Measurements from ENCODE around the gene ARHGEF4.
"Not testable (repeated sequence)": the region's sequence is repeated elsewhere in the genome, so short reads cannot be mapped to it uniquely, and the experiment has no call there.

Gene ARHGEF4

DNA sequence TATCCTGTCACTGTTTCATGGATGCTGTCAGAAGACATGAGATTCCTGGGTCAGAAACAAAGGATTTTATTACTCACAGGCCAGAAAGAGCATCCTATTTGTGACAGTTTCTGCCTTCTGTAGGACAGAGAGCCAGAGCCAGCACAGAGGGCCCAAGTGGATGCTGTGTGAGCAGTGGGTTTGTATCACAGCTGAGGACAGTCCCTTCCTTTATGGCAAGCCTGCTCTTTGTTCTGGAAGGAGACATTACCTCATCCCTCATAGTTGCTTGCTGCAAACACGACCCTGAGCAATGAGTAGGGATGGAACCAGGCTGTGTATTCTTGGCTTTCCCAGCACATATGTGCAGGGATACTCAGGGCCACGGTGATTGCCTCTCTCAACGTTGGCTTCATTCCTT lies 41.6 kb downstream of the ARHGEF4 start:
- in situ Hi-C loops (cut with HindIII; ENCODE audit: low sequenced_read_pairs): no loop called here

DNA sequence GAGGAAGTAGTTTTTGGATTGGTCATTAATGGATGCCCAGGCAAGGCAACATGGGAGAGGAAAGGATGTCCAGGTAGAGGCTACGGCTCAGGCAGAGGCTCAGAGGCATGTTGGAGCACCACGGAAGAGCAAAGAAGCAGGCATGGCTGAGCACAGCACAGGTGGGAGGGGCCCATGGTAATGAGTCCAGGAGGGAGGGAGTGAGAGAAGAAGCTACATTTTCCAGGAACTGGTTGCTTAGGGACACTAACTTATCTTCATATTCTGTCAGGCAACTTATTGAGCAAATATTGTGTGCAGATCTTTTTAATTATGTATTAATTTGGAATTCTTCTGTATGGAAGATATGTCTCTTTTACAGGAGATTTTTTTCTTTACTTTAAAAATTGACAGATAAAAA lies 42.2 kb downstream of the ARHGEF4 start:
- in situ Hi-C loops (cut with HindIII; ENCODE audit: low sequenced_read_pairs): no loop called here

DNA sequence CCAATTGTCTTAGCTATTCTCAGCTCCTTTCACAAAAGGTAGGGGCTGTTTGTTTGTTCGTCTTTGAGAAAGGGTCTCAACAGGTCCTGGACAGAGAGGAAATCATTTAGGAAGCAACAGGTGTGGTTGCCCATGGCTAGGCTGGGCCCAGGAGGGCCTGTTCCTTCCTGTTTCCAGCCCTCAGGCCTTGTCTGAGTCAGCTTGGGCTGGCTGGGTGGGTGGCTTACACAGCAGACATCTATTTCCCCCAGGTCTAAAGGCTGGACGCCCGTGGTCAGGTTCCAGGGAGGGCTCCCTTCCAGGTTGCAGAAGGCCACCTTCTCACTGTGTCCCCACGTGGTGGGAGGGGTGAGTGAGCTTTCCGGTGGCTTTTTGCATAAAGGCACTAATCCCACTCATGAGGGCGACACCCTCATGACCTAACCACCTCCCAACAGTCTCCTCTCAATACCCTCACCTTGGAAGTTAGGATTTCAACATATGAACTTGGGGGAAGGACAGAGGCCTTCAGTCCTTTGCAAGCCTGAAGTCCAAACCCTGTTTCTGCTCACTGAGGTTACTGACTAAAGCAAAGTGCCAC lies 45.5 kb downstream of the ARHGEF4 start:
- in situ Hi-C loops (cut with HindIII; ENCODE audit: low sequenced_read_pairs): no loop called here

DNA sequence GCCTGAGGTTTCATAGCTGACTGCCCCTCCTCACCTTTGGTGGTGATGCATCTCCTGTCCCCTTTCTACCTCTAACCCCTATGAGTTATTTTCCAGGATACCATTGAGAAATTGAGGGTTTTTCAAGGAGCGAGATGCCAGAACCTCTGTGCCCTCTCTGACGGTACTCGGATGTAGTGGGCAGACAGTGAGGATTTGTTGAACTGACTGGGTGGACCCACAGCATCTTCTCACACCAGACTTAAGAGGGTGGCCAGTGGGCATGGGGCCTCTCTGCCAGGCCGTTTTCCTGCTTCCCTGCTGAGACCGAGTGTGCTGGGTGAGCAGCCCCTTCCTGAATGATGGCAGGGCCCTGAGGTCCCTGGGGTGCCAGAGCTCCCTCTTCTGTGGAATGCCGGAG lies 46.3 kb downstream of the ARHGEF4 start:
- in situ Hi-C loops (cut with HindIII; ENCODE audit: low sequenced_read_pairs): no loop called here

DNA sequence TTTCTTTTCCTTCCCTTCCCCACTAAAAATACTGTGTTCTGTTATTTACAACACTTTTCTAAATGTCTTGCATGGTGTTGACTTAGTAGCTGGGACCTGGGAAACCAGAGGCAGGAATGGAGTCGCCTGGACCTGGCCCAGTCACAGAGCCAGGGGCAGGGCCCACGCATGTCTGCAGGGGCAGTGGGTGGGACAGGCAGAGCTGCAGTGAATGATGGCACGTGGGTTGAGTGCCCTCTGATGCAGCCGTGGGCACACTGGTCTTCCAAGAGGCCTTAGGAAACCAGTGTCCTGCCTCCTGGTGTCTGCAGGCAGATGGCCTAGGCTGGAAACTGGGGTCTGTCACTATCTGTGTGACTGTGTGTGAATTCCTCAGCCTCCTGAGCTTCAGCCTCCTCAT lies 46.8 kb downstream of the ARHGEF4 start:
- in situ Hi-C loops (cut with HindIII; ENCODE audit: low sequenced_read_pairs): no loop called here

DNA sequence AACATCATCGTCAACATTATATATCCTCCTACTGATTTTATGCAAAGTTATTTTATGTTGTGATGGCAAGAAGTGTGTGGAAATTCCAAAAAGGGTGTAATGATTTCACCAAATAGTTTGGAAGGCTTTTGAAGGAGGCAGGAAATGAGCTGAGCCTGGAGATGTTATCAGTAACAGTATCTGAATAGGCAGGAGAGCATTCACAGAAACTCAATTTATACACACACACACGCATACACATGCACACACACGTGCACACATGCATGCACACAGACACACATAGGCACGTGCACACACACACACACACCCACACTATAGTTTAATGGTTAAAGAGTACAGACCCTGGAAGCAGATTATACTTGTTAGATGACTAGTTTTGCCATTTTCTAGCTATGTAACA lies 47.3 kb downstream of the ARHGEF4 start:
- in situ Hi-C loops (cut with HindIII; ENCODE audit: low sequenced_read_pairs): no loop called here

DNA sequence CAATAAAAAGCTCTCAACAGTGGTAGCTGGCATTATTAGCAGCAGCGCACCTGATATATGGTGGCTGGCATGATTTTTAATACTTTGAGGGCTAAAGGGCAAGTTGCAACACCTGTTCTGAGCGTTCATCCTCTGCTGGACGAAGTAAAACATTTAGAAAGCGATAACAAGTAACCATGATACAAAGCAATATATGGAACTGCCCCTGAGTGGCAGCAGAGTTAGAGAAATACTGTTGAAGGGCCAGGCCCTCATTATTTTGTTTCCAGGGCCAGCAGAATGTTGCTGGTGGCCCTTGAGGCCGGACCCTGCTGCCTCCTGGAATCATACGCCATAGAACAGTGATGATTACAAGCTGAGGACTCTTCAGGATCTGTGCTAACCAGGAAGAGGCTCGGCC lies 47.8 kb downstream of the ARHGEF4 start:
- in situ Hi-C loops (cut with HindIII; ENCODE audit: low sequenced_read_pairs): no loop called here

DNA sequence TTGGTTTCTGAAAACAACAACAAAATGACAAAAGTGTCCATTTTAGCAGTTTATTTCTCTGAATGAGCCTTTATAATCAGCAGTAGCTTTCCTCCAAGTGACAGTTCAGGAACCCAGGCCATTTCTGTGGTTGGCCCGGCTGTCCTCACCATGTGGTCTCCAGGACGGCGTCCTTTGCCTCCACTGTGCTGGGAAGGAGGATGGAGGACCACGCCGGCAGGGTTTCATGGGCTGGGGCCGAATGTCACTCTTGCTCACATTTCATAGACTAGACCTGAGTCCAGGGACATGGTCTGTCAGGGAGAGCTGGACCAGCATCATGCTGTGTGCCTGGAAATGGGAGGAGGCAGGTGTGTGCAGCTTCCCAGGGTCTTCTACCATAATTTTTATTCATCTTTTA lies 50.9 kb downstream of the ARHGEF4 start:
- in situ Hi-C loops (cut with HindIII; ENCODE audit: low sequenced_read_pairs): no loop called here

DNA sequence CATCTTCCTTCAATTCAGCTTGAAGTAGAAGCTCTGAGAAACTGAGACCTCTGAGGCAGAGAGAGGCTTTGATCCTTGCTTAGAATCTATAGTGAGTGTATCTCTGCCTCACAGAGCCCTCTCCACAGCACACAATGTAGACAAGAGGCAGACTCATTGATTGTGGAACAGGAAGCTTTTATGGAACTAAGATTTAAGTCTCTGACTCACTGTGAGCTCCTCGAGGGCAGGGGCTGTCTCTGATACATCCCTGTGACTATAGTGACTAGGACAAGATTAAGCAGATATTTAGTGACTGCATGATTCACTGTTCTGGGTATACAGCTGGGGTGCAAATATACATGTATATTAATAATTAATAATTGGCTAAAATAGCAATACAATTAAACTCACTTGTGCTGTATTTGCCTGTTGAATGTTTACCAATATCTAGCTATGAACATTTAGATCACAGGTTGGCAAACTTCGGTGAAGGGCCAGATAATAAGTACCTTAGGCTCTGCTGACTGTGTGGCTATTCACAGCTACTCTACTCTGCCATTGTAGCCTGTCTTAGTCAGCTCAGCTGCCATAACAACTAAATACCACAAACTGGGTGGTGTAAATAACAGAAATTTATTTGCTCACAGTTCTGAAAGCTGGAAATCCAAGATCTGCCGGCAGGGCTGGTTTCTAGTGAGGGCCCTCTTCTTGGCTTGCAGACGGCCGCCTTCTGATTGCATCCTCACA lies 54.4 kb downstream of the ARHGEF4 start:
- in situ Hi-C loops (cut with HindIII; ENCODE audit: low sequenced_read_pairs): no loop called here

DNA sequence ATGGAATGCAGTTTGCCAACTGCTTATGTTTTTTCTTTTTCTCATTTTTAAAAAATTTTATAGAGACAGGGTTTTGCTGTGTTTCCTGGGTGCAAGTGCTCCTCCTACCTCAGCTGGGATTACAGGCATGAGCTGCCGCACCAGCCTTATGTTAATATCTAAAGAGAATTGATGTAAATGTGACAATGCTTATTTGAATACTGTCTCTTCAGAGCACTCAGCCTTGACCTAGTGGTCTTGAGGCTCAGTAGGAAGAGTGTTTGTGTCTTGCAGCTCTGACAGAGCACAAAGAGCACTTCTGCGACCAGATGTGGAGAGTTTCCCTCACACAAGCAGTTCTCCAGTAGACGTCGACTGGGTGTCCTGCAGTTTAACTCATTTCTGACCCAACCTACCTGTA lies 55.3 kb downstream of the ARHGEF4 start:
- in situ Hi-C loops (cut with HindIII; ENCODE audit: low sequenced_read_pairs): no loop called here

DNA sequence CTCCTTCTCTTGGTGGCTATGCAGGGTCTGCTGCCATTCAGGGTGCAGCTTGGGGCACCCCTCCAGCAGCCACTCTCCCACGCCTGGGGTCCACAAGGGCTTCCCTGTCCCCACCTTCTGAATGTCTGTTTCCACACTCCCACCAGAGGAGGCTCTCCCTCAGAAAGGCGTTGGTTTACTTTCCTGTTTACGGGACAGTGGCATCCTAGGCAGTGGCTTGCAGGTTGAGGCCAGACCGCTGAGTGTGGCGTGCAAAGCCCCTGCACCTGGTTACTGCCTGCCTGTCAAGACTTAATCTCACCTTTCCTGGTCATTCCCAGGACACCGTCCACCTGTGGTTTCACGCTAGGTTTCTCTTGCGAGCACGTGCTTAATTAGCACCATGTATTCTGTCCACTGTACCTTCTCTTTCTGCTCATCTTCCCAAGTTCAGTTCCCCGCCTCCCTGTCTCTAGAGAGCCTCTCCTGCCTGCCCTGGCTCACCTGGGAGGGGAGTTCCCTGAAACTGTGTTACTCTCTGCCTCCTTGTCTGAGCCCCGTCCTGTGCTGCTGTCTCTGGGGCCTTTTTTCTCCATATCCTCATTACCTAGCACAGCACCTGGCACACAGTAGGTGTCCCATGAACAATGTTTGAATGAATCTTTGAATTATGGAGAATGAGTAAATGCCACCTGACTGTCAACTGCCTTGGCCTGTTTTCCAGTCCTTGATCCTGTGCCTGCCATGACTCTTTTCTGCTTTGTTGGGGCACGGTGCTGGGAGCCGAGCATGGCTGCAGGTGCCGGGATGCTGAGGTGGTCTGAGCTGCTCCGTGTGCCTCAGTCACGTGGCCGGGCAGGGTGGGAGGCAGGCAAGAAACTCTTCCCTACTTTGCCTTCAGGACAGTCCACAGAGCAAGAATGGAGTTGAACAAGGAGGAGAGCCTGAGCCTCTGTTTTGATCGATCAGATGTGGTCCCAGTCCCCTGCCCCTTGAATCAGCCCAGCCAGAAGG lies 56.4 kb downstream of the ARHGEF4 start:
- in situ Hi-C loops (cut with HindIII; ENCODE audit: low sequenced_read_pairs): no loop called here

DNA sequence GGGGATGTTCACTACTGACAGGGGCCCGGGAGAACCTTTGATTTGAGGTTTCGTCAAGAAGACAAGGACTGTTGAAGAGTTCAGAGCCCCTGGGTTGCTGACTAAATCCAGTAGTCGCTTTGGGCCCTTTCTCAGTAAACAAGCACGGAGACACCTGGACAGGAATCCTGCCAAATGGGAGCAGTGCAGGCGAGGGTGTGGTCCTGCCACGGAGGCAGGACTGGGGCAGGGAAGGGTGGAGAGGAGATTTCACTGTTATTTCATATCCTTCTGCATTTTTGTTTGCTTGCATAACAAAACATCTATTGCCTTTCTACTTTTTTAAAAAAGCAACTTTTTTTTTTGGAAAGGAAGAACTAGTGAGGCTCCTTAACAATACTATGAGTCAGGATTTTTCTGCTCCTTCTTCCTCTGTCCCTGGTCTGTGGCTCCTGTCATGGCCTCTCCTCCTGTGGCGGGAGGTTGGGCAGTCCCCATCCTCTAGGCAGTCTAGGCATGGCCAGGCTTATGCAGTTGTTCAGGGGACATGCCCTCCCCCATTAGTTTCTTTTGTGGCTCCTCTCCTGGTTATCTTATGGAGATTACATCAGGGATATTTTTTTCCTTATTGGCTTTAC lies 57.7 kb downstream of the ARHGEF4 start:
- in situ Hi-C loops (cut with HindIII; ENCODE audit: low sequenced_read_pairs): no loop called here

DNA sequence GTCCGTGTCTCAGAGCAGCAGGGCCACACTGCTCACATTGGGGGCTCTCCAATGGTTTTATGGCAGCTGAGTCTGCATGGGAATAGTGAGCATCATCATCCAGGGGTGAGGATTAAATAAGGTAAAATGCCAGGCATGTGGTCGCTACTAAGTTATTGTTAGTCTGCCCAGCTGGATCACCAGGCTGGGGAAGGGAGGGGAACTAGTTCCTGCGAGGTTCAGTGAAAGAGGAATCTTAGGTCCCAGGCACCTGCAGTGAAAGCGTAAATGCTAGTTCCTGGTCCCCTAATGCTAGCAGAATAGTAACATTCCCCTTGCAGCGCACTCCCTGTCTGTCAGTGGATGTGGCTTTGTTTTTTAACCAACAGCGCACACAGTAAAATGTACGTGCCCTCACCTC lies 60.1 kb downstream of the ARHGEF4 start:
- in situ Hi-C loops (cut with HindIII; ENCODE audit: low sequenced_read_pairs): no loop called here

DNA sequence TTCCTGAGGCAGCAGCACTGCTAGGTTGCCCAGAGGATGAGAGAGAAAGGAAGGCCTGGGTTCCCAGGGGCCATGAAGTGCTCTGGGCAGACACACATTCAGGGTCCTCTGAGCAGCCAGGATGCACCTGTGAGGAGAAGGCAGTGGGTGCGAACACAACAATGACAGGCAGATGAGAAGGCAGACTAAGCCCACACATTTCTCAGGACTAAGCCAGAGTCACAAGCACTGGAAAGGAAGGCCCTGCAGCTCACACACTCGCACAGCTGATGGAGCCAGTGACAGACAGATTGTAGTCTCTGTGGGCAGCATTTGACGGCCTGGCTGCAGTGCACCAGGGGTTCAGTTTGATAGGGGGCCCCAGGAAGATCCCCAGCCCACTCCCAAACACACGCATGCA lies 61.8 kb downstream of the ARHGEF4 start:
- in situ Hi-C loops (cut with HindIII; ENCODE audit: low sequenced_read_pairs): no loop called here

DNA sequence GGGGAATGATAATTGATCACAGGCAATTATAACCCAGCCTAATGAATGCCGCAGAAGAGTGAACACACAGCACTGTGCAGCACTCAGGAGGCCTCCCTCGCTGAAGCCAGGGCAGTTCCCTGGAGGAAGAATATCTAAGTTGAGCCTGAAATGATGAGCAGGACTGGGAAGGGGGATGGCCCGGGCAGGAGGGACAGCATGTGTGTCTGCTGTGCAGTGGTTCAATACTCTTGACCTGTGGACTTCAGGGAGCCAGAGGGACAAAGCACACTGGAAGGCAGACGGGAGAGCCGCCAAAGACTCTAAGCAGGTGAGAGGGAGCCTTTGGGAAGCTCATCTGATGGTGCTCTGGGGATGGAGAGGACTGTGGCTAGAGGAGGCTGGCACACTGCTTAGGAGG lies 62.6 kb downstream of the ARHGEF4 start:
- in situ Hi-C loops (cut with HindIII; ENCODE audit: low sequenced_read_pairs): no loop called here

DNA sequence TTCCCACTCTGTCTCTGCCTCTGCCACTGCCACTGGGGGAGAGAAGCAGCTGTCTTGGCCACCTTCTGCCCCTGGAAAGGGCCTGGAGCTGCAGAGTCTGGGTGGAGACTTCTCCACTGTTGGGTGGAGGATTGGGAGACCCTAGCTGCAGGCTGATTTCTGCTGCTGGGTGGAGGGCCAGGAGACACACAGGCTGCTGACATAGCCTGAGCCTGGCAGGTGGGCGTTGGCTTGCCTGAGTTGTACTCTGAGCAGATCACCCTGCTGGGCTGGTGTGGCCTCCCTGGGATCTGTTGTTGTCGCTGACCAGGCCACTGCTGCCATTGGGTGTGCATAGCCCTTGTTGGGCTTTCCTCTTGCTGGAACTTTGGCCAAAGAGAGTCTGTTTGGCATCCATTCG lies 64.3 kb downstream of the ARHGEF4 start:
- in situ Hi-C loops (cut with HindIII; ENCODE audit: low sequenced_read_pairs): no loop called here

DNA sequence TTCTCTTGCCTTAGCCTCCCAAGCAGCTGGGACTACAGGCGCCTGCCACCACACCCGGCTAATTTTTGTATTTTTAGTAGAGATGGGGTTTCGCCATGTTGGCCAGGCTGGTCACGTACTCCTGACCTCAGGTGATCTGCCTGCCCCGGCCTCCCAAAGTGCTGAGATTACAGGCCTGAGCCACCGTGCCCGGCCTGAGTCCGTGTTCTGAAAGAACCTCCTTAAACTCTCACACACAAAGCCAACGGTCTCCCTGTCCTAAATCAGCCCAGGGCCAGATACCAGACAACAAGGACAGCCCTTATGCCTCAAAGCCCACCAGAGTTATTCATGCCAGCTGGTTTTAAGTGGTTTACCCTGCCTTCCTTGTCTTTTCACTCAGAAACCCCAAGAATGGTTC lies 64.9 kb downstream of the ARHGEF4 start:
- in situ Hi-C loops (cut with HindIII; ENCODE audit: low sequenced_read_pairs): not testable (repeated sequence)

DNA sequence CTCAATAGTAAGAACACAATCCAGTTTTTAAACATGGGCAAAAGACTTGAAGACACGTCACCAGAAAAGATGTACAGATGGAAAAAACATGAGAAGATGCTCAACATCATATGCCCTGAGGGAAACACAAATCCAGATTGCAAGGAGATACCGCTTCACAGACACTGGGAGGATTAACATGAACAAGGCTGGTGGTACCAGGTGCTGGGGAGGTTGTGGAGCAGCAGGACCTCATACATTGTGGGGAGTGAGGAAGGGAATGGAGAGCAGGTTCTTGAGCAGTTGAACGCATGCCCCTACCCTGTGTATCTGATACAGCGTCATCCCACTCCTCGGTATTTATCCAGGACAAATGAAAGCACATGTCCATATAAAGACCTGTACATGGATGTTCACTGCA lies 72.1 kb downstream of the ARHGEF4 start:
- in situ Hi-C loops (cut with HindIII; ENCODE audit: low sequenced_read_pairs): no loop called here

DNA sequence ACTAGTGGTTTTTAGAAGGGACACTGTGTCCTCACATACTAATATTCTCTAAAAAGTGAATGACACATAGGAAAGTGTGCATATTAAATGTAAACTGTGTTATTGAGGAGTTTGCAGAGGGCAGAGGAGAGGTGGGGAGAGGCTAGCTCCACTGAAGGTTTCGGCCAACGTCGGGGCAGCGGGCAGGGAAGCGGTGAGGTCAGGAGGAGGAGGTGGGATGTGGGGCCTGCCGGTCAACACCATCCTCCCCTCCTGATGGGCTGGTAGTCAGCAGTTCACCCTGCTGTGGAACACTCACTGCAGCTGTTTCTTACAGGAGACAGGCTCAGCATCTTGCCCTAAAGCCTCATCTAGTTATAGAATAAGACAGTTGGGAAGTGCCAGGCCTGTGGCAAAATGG lies 74.2 kb downstream of the ARHGEF4 start:
- in situ Hi-C loops (cut with HindIII; ENCODE audit: low sequenced_read_pairs): no loop called here

DNA sequence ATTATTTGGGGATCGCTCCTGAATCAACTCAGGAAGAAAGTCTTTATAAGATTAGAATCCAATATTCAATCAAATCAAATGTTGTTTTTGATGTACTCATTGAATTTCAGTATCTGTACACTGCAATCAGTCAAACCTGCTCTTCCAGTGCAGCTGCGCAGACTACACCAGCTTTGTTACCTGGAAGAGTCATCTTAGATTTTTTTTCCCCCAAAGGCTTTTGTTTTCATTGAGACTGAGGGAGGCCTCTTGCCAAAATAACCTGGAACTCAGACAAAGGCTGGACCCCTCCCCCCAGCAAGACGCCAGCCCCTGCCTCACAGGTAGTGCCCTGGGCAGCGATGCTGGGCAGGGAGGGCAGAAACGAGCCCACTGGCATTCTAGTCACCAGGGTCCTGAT lies 74.8 kb downstream of the ARHGEF4 start:
- in situ Hi-C loops (cut with HindIII; ENCODE audit: low sequenced_read_pairs): no loop called here

DNA sequence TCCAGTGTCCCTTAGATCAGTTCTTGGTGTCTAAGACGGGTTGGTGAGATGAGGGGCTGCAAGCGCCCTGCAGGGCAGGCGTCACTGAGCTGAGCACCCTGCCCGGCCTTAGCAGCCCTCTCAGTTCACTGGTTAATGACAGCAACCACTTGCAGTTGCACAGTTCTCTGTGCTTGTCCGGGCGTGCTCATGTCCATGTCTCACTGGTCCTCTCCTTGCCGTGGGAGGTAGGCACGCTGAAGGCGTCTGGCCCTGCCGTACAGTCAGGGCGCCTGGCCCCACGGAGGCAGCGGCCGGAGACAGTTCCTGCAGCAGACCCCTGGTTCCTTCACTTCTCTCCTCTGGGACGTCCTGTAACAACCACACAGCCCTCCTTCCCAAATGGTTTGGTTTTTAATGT lies 75.3 kb downstream of the ARHGEF4 start:
- in situ Hi-C loops (cut with HindIII; ENCODE audit: low sequenced_read_pairs): no loop called here
